Osteoblast (primary cell): Measurements from ENCODE around the gene ZNF652. TPM values are rescaled to one million over a fixed set of nuclear protein-coding genes. Genes with fewer than 3 reads are reported as not detected.
A peak's percentile ranks its signal among the peaks of the same experiment; 100 is the strongest.
"Not testable (repeated sequence)": the region's sequence is repeated elsewhere in the genome, so short reads cannot be mapped to it uniquely, and the experiment has no call there.

ENCODE experiments used
- DNase-seq: peaks from one replicate; pipeline ENCODE4 v3.0.0; 2011; ENCODE audit warnings: low spot score, mixed read lengths; ENCODE audit not compliant: insufficient read length; ENCODE audit errors: missing footprints
- H2AFZ ChIP-seq: 2 replicates; pipeline ENCODE4 v1.6.0; 2011; ENCODE audit warnings: mild to moderate bottlenecking, low read length
- H3K27ac ChIP-seq: 2 replicates; pipeline ENCODE4 v1.5.1; 2011; ENCODE audit warnings: mild to moderate bottlenecking, low read depth, low read length, moderate library complexity
- H3K27me3 ChIP-seq: 2 replicates; pipeline ENCODE4 v1.6.0; 2012; ENCODE audit warnings: mild to moderate bottlenecking, control low read depth, inconsistent platforms, low read length, moderate library complexity; ENCODE audit not compliant: insufficient read depth
- H3K36me3 ChIP-seq: 2 replicates; pipeline ENCODE4 v1.5.1; 2011; ENCODE audit warnings: mild to moderate bottlenecking, low read length, control low read depth, moderate library complexity; ENCODE audit not compliant: insufficient read depth
- H3K4me1 ChIP-seq: 2 replicates; pipeline ENCODE4 v1.5.1; 2011; ENCODE audit warnings: mild to moderate bottlenecking, low read length, control low read depth, moderate library complexity; ENCODE audit not compliant: insufficient read depth
- H3K4me2 ChIP-seq: 2 replicates; pipeline ENCODE4 v1.6.0; 2011; ENCODE audit warnings: mild to moderate bottlenecking, low read length; ENCODE audit not compliant: insufficient read depth
- H3K4me3 ChIP-seq: fragments of 200-600 bp; sonication (generic); 3 replicates; pipeline ENCODE4 v1.5.1; 2012; ENCODE audit warnings: mild to moderate bottlenecking, low read length, inconsistent platforms; ENCODE audit not compliant: insufficient read depth
- H3K79me2 ChIP-seq: 2 replicates; pipeline ENCODE4 v1.6.0; 2012; ENCODE audit warnings: mild to moderate bottlenecking, low read length, control low read depth, inconsistent platforms; ENCODE audit not compliant: insufficient read depth
- H3K9me3 ChIP-seq: 2 replicates; pipeline ENCODE4 v1.5.1; 2011; ENCODE audit warnings: low read depth, low read length, control low read depth
- H4K20me1 ChIP-seq: 2 replicates; pipeline ENCODE4 v1.6.0; 2012; ENCODE audit warnings: mild to moderate bottlenecking, low read length, control low read depth; ENCODE audit not compliant: insufficient read depth
- total RNA-seq: library from RNA; depleted of rRNA; stranded (reverse); fragments of >200 nt; gene quantifications from 2 replicates; pipeline ENCODE4 v1.2.3, GENCODE V29; 2012
- TF ChIP-seq, protein P1 (sequence below): IDR thresholded peaks from 2 replicates; pipeline ENCODE4 v1.5.1; 2011; ENCODE audit warnings: mild to moderate bottlenecking, low read depth, low read length, moderate library complexity; ENCODE audit errors: extremely low read depth

ZNF652 gene
- total RNA-seq, 1 donor: 28.2 TPM

- no peak overlapping the region for H2AFZ ChIP-seq
- TF ChIP-seq, protein P1, sequence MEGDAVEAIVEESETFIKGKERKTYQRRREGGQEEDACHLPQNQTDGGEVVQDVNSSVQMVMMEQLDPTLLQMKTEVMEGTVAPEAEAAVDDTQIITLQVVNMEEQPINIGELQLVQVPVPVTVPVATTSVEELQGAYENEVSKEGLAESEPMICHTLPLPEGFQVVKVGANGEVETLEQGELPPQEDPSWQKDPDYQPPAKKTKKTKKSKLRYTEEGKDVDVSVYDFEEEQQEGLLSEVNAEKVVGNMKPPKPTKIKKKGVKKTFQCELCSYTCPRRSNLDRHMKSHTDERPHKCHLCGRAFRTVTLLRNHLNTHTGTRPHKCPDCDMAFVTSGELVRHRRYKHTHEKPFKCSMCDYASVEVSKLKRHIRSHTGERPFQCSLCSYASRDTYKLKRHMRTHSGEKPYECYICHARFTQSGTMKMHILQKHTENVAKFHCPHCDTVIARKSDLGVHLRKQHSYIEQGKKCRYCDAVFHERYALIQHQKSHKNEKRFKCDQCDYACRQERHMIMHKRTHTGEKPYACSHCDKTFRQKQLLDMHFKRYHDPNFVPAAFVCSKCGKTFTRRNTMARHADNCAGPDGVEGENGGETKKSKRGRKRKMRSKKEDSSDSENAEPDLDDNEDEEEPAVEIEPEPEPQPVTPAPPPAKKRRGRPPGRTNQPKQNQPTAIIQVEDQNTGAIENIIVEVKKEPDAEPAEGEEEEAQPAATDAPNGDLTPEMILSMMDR: no peak
These were observed 31.6 kb upstream of the ZNF652 start for GRCh38 chr17:49393491-49394255.

GRCh38 chr17:49390548-49391324 lies 28.7 kb upstream of the ZNF652 start:
- Histone ChIP-seq H4K20me1 (no peaks in the 10 kb centered on the region), H3K4me2 (no peak overlapping the region), H3K36me3 (no peaks in the 10 kb centered on the region), H3K27ac (no peak overlapping the region), H3K4me1 (peaks cover 9% of the 10 kb centered on the region), H3K9me3 (no peaks in the 10 kb centered on the region), H3K27me3 (no peaks in the 10 kb centered on the region), H3K4me3 (no peak overlapping the region), H3K79me2 (no peaks in the 10 kb centered on the region), H2AFZ (peak overlapping the region; percentile 61)
- no peak for DNase-seq
- TF ChIP-seq, protein P1: no peak

More at GRCh38 chr17:49393491-49394255, 31.6 kb upstream of the ZNF652 start:
- Histone ChIP-seq H3K27ac (no peak overlapping the region), H3K4me3 (no peak overlapping the region), H3K27me3 (no peaks in the 10 kb centered on the region), H3K36me3 (no peaks in the 10 kb centered on the region), H3K4me2 (no peak overlapping the region), H4K20me1 (no peaks in the 10 kb centered on the region), H3K4me1 (peaks cover 9% of the 10 kb centered on the region), H3K9me3 (no peaks in the 10 kb centered on the region), H3K79me2 (no peaks in the 10 kb centered on the region)
- no peak for DNase-seq

DNA sequence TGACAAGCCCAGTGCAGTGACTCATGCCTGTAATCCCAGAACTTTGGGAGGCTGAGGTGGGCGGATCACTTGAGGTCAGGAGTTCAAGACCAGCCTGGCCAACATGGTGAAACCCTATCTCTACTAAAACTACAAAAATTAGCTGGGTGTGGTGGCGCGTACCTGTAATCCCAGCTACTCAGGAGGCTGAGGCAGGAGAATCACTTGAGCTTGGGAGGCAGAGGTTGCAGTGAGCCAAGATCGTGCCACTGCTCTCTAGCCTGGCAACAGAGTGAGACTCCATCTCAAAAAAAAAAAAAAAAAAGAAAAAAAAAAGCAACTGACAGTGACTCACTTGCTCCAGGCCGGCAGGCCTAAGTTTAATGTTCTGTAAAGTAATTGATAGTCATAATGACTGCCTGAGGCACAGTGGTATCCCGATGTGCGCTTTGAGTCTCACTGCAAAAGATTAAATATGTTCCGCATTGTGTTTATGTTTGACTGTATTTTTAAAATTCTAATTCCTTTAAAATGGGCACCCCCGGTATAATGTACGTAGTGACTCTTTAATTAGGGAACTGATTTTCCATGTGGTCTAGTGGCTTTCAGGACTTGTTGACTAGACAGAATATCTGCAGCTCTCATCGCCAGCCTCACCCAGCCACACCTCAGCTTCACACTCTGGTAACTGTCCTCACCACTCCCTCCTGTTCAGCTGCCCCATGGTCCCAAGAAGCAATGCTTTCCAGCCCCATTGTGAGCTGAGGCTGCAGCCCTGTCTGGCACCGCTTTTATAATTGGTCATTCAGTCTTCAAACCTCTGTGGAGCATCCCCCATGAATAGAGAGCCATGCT lies 27.7 kb upstream of the ZNF652 start:
- H3K4me2 ChIP-seq, H3K4me1 ChIP-seq, H3K79me2 ChIP-seq, H3K4me3 ChIP-seq, H3K27me3 ChIP-seq, H3K27ac ChIP-seq, H3K9me3 ChIP-seq, H4K20me1 ChIP-seq, H3K36me3 ChIP-seq: not testable (repeated sequence)
- H2AFZ ChIP-seq: peak overlapping the region; percentile 61
- DNase-seq: peak; percentile 88

GRCh38 chr17:49388692-49389513 lies 26.9 kb upstream of the ZNF652 start:
- no peaks in the 10 kb centered on the region for H3K79me2 ChIP-seq
- H3K4me3 ChIP-seq: no peak overlapping the region
- H3K27ac ChIP-seq: no peak overlapping the region
- no peak overlapping the region for H3K4me2 ChIP-seq
- peak overlapping the region; percentile 49 for H2AFZ ChIP-seq
- DNase-seq: no peak
- H4K20me1 ChIP-seq: no peaks in the 10 kb centered on the region
- H3K9me3 ChIP-seq: no peaks in the 10 kb centered on the region
- TF ChIP-seq, protein P1: no peak
- no peaks in the 10 kb centered on the region for H3K27me3 ChIP-seq
- no peaks in the 10 kb centered on the region for H3K36me3 ChIP-seq
- H3K4me1 ChIP-seq: peaks cover 6% of the 10 kb centered on the region
